Measurements from ENCODE around the gene SBF2.

The SBF2 gene

GRCh38 chr11:10293423-10294289 lies at the start of gene SBF2:
SBF2 (minus strand) TSS chr11:10294219; CDS start chr11:10294069, 150 bp downstream.
- peak; percentile 88 for DNase-seq

GRCh38 chr11:10338287-10338686 lies 44.3 kb upstream of the SBF2 start:
- DNase-seq: no peak

GRCh38 chr11:10333490-10333889 lies 39.5 kb upstream of the SBF2 start:
- DNase-seq: no peak

GRCh38 chr11:10331548-10332289 lies 37.7 kb upstream of the SBF2 start:
- no peak for DNase-seq

GRCh38 chr11:10329935-10330334 lies 35.9 kb upstream of the SBF2 start:
- no peak for DNase-seq

GRCh38 chr11:10329356-10329755 lies 35.3 kb upstream of the SBF2 start:
- DNase-seq: no peak

- DNase-seq: no peak
Measured at GRCh38 chr11:10328314-10329098, 34.5 kb upstream of the SBF2 start.

- DNase-seq: no peak
Measured at GRCh38 chr11:10327254-10327653, 33.2 kb upstream of the SBF2 start.

GRCh38 chr11:10326012-10326964 lies 32.3 kb upstream of the SBF2 start:
- DNase-seq: no peak

GRCh38 chr11:10325277-10326011 lies 31.4 kb upstream of the SBF2 start:
- DNase-seq: no peak

- DNase-seq: no peak
Measured at GRCh38 chr11:10324474-10324873, 30.5 kb upstream of the SBF2 start.

- DNase-seq: no peak
Measured at GRCh38 chr11:10323793-10324170, 29.8 kb upstream of the SBF2 start.

- peak; percentile 72 for DNase-seq
Measured at GRCh38 chr11:10322830-10323792, 29.1 kb upstream of the SBF2 start.

- no peak for DNase-seq
Measured at GRCh38 chr11:10322401-10322800, 28.4 kb upstream of the SBF2 start.

GRCh38 chr11:10320736-10321465 lies 26.9 kb upstream of the SBF2 start:
- no peak for DNase-seq

GRCh38 chr11:10319702-10320558 lies 25.9 kb upstream of the SBF2 start:
- DNase-seq: no peak

- no peak for DNase-seq
Measured at GRCh38 chr11:10318527-10318802, 24.4 kb upstream of the SBF2 start.

- DNase-seq: no peak
Measured at GRCh38 chr11:10317776-10318526, 23.9 kb upstream of the SBF2 start.
